IPS-NIHi11 (cell line): ENCODE data around the gene FBXO46.

Experiments used
- DNase-seq: peaks from one replicate; pipeline ENCODE4 v3.0.0; 2012; ENCODE audit warnings: mixed read lengths, low spot score

FBXO46 gene

GRCh38 chr19:45730368-45731288 lies at the start of gene FBXO46:
Gene FBXO46 (minus strand): TSS chr19:45730896. CDS start chr19:45713495, 17,401 bp downstream.
- DNase-seq, result peak; percentile 93

- DNase-seq, result no peak
These were observed 49.4 kb upstream of the FBXO46 start for GRCh38 chr19:45780146-45780447.

- peak; percentile 94 for DNase-seq
These were observed 48.8 kb upstream of the FBXO46 start for GRCh38 chr19:45779231-45780145.

- DNase-seq, result no peak
These were observed 47.4 kb upstream of the FBXO46 start for GRCh38 chr19:45778010-45778661.

GRCh38 chr19:45777395-45777961 lies 46.8 kb upstream of the FBXO46 start:
- DNase-seq, result no peak

- DNase-seq, result peak; percentile 65
These were observed 44.1 kb upstream of the FBXO46 start for GRCh38 chr19:45774765-45775164.

GRCh38 chr19:45773384-45773783 lies 42.7 kb upstream of the FBXO46 start:
- DNase-seq, result no peak

- no peak for DNase-seq
These were observed 42.2 kb upstream of the FBXO46 start for GRCh38 chr19:45772912-45773311.

- DNase-seq, result no peak
These were observed 41.6 kb upstream of the FBXO46 start for GRCh38 chr19:45772130-45772840.

- no peak for DNase-seq
These were observed 40.7 kb upstream of the FBXO46 start for GRCh38 chr19:45771311-45771933.

GRCh38 chr19:45770192-45771101 lies 39.8 kb upstream of the FBXO46 start:
- DNase-seq, result peak; percentile 93

GRCh38 chr19:45769821-45770191 lies 39.1 kb upstream of the FBXO46 start:
- DNase-seq, result no peak

GRCh38 chr19:45768984-45769782 lies 38.5 kb upstream of the FBXO46 start, which contains the start of gene SIX5:
Gene SIX5 (minus strand): TSS chr19:45769252. CDS start chr19:45768844, 408 bp downstream.
- peak; percentile 88 for DNase-seq

GRCh38 chr19:45768655-45768983 lies 37.9 kb upstream of the FBXO46 start:
- no peak for DNase-seq

- DNase-seq, result peak; percentile 49
These were observed 37.4 kb upstream of the FBXO46 start for GRCh38 chr19:45767881-45768654.

GRCh38 chr19:45767410-45767880 lies 36.7 kb upstream of the FBXO46 start:
- peak; percentile 76 for DNase-seq

GRCh38 chr19:45766869-45767346 lies 36.2 kb upstream of the FBXO46 start:
- DNase-seq, result peak; percentile 40
